ENCODE measurements around the gene RNF220.

GRCh38 chr1:44460107-44460882 is 55.2 kb downstream of the RNF220 start:
- TF ChIP-seq EP300 (IDR thresholded peaks at IDR 0.05) (no peak), POLR2A (IDR thresholded peaks at IDR 0.05) (no peak)
